ENCODE data around the gene ITGA11.

DNA sequence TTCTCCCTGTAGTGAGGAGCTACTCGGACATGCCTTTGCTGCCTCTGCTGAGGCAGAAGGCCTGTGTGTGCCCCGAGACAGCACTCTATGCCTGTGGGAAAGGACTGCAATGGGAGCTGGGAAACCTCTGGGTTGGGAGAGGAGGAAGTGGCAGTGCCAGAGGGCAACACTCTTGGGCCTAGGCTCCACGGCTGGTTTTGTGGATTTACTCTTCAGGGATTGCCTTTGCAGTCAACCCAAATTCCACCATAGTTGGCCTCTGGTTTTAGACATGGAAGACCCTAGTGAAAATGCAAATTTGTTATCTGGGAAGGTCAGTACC lies 46.8 kb downstream of the ITGA11 start:
- TF ChIP-seq, protein P1, sequence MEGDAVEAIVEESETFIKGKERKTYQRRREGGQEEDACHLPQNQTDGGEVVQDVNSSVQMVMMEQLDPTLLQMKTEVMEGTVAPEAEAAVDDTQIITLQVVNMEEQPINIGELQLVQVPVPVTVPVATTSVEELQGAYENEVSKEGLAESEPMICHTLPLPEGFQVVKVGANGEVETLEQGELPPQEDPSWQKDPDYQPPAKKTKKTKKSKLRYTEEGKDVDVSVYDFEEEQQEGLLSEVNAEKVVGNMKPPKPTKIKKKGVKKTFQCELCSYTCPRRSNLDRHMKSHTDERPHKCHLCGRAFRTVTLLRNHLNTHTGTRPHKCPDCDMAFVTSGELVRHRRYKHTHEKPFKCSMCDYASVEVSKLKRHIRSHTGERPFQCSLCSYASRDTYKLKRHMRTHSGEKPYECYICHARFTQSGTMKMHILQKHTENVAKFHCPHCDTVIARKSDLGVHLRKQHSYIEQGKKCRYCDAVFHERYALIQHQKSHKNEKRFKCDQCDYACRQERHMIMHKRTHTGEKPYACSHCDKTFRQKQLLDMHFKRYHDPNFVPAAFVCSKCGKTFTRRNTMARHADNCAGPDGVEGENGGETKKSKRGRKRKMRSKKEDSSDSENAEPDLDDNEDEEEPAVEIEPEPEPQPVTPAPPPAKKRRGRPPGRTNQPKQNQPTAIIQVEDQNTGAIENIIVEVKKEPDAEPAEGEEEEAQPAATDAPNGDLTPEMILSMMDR (IDR thresholded peaks at IDR 0.05 in 8 of 11, conservative IDR thresholded peaks at IDR 0.05 in 3 of 11): no peak
- TF ChIP-seq POLR2A (IDR thresholded peaks at IDR 0.05): no peak

Measured in spleen (tissue), 7 donors.